IMR-90 (cell line): ENCODE data around the gene HNRNPD. TPM values are rescaled to one million over a fixed set of nuclear protein-coding genes. Genes with fewer than 3 reads are reported as not detected.

Experiments
- ATAC-seq: fragments of 200-7000 bp; cut with Tn5 transposase; 2 replicates; pipeline ENCODE4 v1.9.1; 2020; ENCODE audit warnings: low read depth, mild to moderate bottlenecking, moderate library complexity
- BruUV-seq: library from RNA; stranded (reverse); fragments of 400-500 nt; replicated peaks from 2 replicates; lab custom pipeline; 2021; lab: Mats Ljungman, UMichigan
- CTCF ChIA-PET: fragments of 300-600 bp; formaldehyde crosslinking; extraction: SDS; loops from one replicate; lab custom pipeline; 2021; ENCODE audit warnings: antibody characterized with exemption; lab: Yijun Ruan, JAX
- POLR2A ChIA-PET: fragments of 300-600 bp; sonication (Branson Sonifier 250); formaldehyde crosslinking; loops from one replicate; lab custom pipeline; 2022; ENCODE audit warnings: antibody characterized with exemption; ENCODE audit not compliant: unreplicated experiment; lab: Charles Lee
- DNase-seq: peaks from one replicate; pipeline ENCODE4 v3.0.0; 2013
- H2AFZ ChIP-seq: replicated peaks from 2 replicates; pipeline ENCODE3; 2013; ENCODE audit warnings: low read length, mild to moderate bottlenecking; ENCODE audit not compliant: poor library complexity
- H2AK5ac ChIP-seq: 2 replicates; pipeline ENCODE4 v1.6.1; 2013; ENCODE audit warnings: low read depth, low read length, inconsistent platforms
- H2AK9ac ChIP-seq: replicated peaks from 2 replicates; pipeline ENCODE3; 2013; ENCODE audit warnings: mild to moderate bottlenecking, low read depth, low read length, moderate library complexity; ENCODE audit not compliant: poor library complexity
- H2BK120ac ChIP-seq: 2 replicates; pipeline ENCODE4 v1.6.1; 2013; ENCODE audit warnings: low read depth, low read length, inconsistent platforms
- H2BK15ac ChIP-seq: 3 replicates; pipeline ENCODE4 v1.6.1; 2013; ENCODE audit warnings: low read depth, low read length, inconsistent platforms
- H2BK20ac ChIP-seq: 2 replicates; pipeline ENCODE4 v1.6.1; 2013; ENCODE audit warnings: low read depth, mild to moderate bottlenecking, inconsistent platforms, low read length, moderate library complexity
- H2BK5ac ChIP-seq: 2 replicates; pipeline ENCODE4 v1.6.1; 2013; ENCODE audit warnings: mild to moderate bottlenecking, low read depth, low read length, inconsistent platforms; ENCODE audit not compliant: poor library complexity, severe bottlenecking
- H3K14ac ChIP-seq: replicated peaks from 2 replicates; pipeline ENCODE4 v1.6.1; 2013; ENCODE audit warnings: low read depth, low read length, inconsistent platforms
- H3K18ac ChIP-seq: 2 replicates; pipeline ENCODE4 v1.6.1; 2013; ENCODE audit warnings: low read depth, low read length, control low read depth
- H3K23ac ChIP-seq: 2 replicates; pipeline ENCODE4 v1.6.1; 2013; ENCODE audit warnings: low read depth, low read length, inconsistent platforms
- H3K27ac ChIP-seq: 2 replicates; pipeline ENCODE4 v1.5.1; 2013; ENCODE audit warnings: mild to moderate bottlenecking, control low read depth, low read length; ENCODE audit not compliant: insufficient read depth
- H3K27me3 ChIP-seq: 2 replicates; pipeline ENCODE4 v1.6.1; 2013; ENCODE audit warnings: low read length; ENCODE audit not compliant: control insufficient read depth, insufficient read depth
- H3K36me3 ChIP-seq: 2 replicates; pipeline ENCODE4 v1.6.1; 2013; ENCODE audit warnings: low read length, mixed read lengths; ENCODE audit not compliant: control insufficient read depth, insufficient read depth
- H3K4ac ChIP-seq: 2 replicates; pipeline ENCODE4 v1.6.1; 2013; ENCODE audit warnings: low read depth, low read length, inconsistent platforms
- H3K4me1 ChIP-seq: 2 replicates; pipeline ENCODE4 v1.6.1; 2013; ENCODE audit warnings: low read length, mixed read lengths; ENCODE audit not compliant: control insufficient read depth, insufficient read depth
- H3K4me2 ChIP-seq: 2 replicates; pipeline ENCODE4 v1.6.1; 2013; ENCODE audit warnings: low read depth, mild to moderate bottlenecking, control low read depth, low read length, moderate library complexity
- H3K4me3 ChIP-seq: 2 replicates; pipeline ENCODE4 v1.5.1; 2013; ENCODE audit warnings: low read depth, mild to moderate bottlenecking, control low read depth, low read length, moderate library complexity; ENCODE audit not compliant: insufficient read depth
- H3K56ac ChIP-seq: 2 replicates; pipeline ENCODE4 v1.6.1; 2013; ENCODE audit warnings: low read length, inconsistent platforms; ENCODE audit not compliant: insufficient read depth; ENCODE audit errors: extremely low read depth
- H3K79me1 ChIP-seq, 2 experiments: 2 replicates each; pipeline ENCODE4 v1.6.1; 2013; ENCODE audit warnings: low read length in 2 of 2, inconsistent platforms in 1 of 2, low read depth in 1 of 2
- H3K9ac ChIP-seq: 2 replicates; pipeline ENCODE4 v1.6.1; 2013; ENCODE audit warnings: low read depth, low read length, control low read depth
- H3K9me1 ChIP-seq: 2 replicates; pipeline ENCODE4 v1.6.1; 2013; ENCODE audit warnings: low read length, inconsistent platforms; ENCODE audit not compliant: insufficient read depth
- H3K9me3 ChIP-seq: 2 replicates; pipeline ENCODE4 v1.6.1; 2013; ENCODE audit warnings: low read length; ENCODE audit not compliant: control insufficient read depth, insufficient read depth
- H4K20me1 ChIP-seq: 2 replicates; pipeline ENCODE4 v1.6.1; 2013; ENCODE audit warnings: low read length, inconsistent platforms; ENCODE audit not compliant: insufficient read depth
- H4K5ac ChIP-seq: 2 replicates; pipeline ENCODE4 v1.6.1; 2013; ENCODE audit warnings: mild to moderate bottlenecking, low read depth, low read length, control low read depth
- H4K8ac ChIP-seq, 2 experiments: 2 replicates each; pipeline ENCODE4 v1.6.1; 2013; ENCODE audit warnings: low read depth in 2 of 2, low read length in 2 of 2, control low read depth in 1 of 2, inconsistent platforms in 1 of 2
- H4K91ac ChIP-seq: 2 replicates; pipeline ENCODE4 v1.6.1; 2013; ENCODE audit warnings: low read depth, low read length, inconsistent platforms; ENCODE audit not compliant: insufficient read depth
- CHD1 ChIP-seq: IDR thresholded peaks from 2 replicates; pipeline ENCODE4 v1.6.1; 2012; ENCODE audit warnings: low read depth, low read length, improper control_type of control experiment
- NFE2L2 ChIP-seq: fragments of 150-350 bp; IDR thresholded peaks from 2 replicates; pipeline ENCODE4 v1.6.1; 2016; ENCODE audit warnings: low read depth, mild to moderate bottlenecking, low read length
- RAD21 ChIP-seq: IDR thresholded peaks from 2 replicates; pipeline ENCODE4 v1.6.1; 2012; ENCODE audit warnings: low read length, improper control_type of control experiment
- RCOR1 ChIP-seq: IDR thresholded peaks from 2 replicates; pipeline ENCODE4 v1.6.1; 2012; ENCODE audit warnings: mild to moderate bottlenecking, low read length, improper control_type of control experiment; ENCODE audit not compliant: insufficient replicate concordance
- WGBS, 2 experiments: methylation state at CpG; one replicate each; pipeline versions ENCODE4 v1.1.5 to v1.1.7; 2013; ENCODE audit warnings: missing lambda C conversion rate in 2 of 2; ENCODE audit not compliant: insufficient read length in 1 of 2; ENCODE audit errors: extremely low coverage in 2 of 2; 5-methylcytosine and 5-hydroxymethylcytosine counted together
- dilution Hi-C: fragments of 300-500 bp; cut with HindIII; formaldehyde crosslinking; loops from one replicate; pipeline ENCODE4 v1.14.3; 2018; ENCODE audit warnings: low sequenced_read_pairs; ENCODE audit not compliant: unreplicated experiment
- in situ Hi-C: fragments of 300-500 bp; cut with MboI; formaldehyde crosslinking; loops from 3 replicates; pipeline ENCODE4 v1.14.3; 2019; ENCODE audit warnings: low sequenced_read_pairs, inconsistent platforms, mixed read lengths
- intact Hi-C: fragments of 100-400 bp; cut with micrococcal nuclease; formaldehyde crosslinking; loops from 2 replicates; pipeline ENCODE4 v1.10.0; 2022
- polyA plus RNA-seq, 3 experiments: library from polyadenylated mRNA; depleted of rRNA; stranded (reverse); fragments of >200 nt; gene quantifications; 2 replicates each; pipeline ENCODE4 v1.2.3, GENCODE V29; 2012; ENCODE audit warnings: low replicate concordance in 1 of 3
- total RNA-seq: library from RNA; depleted of rRNA; stranded (reverse); fragments of >200 nt; gene quantifications from 2 replicates; pipeline ENCODE4 v1.2.3, GENCODE V29; 2012
- TF ChIP-seq, protein P1 (sequence below): fragments of 150-350 bp; IDR thresholded peaks from 2 replicates; pipeline ENCODE4 v1.6.1; 2016; ENCODE audit warnings: low read depth, mild to moderate bottlenecking, low read length, moderate library complexity, borderline replicate concordance

The HNRNPD gene
- total and polyA plus RNA-seq, 2 of the 4 experiments (the other 2 are of a cell fraction), result 9.7 to 142 TPM

DNA sequence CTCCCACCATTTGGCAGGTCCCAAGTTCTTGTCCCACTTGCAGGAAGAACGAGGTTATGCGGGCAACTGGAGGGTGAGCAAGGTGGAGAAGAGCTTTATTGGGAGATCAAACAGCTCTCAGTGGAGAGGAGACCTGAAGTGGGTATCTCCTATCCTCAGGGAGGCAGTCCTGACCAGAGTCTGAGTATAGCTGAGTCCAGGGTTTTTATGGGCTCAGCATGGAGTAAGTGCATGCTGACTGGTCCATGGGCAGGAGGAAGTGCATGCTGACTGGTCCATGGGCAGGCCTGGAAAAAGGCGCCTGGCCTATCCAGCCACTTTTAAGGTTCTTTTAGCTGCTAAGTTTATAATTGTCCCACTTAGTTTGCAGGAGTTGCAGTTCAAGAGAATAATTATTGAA is 7.4 kb upstream of the HNRNPD start:
- no TSS peak for BruUV-seq
- Histone ChIP-seq H3K23ac (no peak overlapping the region), H3K18ac (no peak overlapping the region), H3K4me2 (no peak overlapping the region), H3K14ac (no peak overlapping the region), H3K79me1 (peaks cover 19 to 44% of the 10 kb centered on the region in 2 experiments), H2AK9ac (no peak overlapping the region), H3K4me3 (no peak overlapping the region), H3K9ac (no peak overlapping the region), H3K4ac (no peak overlapping the region), H2BK15ac (no peak overlapping the region), H4K91ac (no peak overlapping the region), H3K36me3 (peaks cover 4% of the 10 kb centered on the region; the same call in 1 of the 2 replicates), H3K9me3 (no peaks in the 10 kb centered on the region), H3K27ac (no peak overlapping the region), H2BK20ac (no peak overlapping the region), H2AFZ (no peak overlapping the region), H4K5ac (no peak overlapping the region), H4K8ac (no peak overlapping the region), H3K56ac (no peak overlapping the region), H4K20me1 (no peaks in the 10 kb centered on the region; the same call in 1 of the 2 replicates), H3K9me1 (peaks cover 3% of the 10 kb centered on the region; the same call in 1 of the 2 replicates), H3K27me3 (no peaks in the 10 kb centered on the region), H2AK5ac (no peak overlapping the region), H3K4me1 (no peaks in the 10 kb centered on the region), H2BK120ac (no peak overlapping the region), H2BK5ac (no peak overlapping the region)
- dilution Hi-C loops (no loop called here), in situ Hi-C loops (loop anchor here (5.0 kb wide), 1 partner anchor 36 kb away; no protein-coding TSS in a partner anchor), intact Hi-C loops (no loop called here)
- no peak for ATAC-seq
- no peak for DNase-seq
- POLR2A ChIA-PET, result no interaction called here
- CTCF ChIA-PET, result interaction anchor here (0.6 kb wide), 1 partner anchor 1067 kb away, joined by 4 read pairs; no protein-coding TSS in a partner anchor
- TF ChIP-seq NFE2L2, result no peak
- no peak for TF ChIP-seq RCOR1
- TF ChIP-seq RAD21, result no peak
- TF ChIP-seq CHD1, result no peak
- TF ChIP-seq, protein P1, sequence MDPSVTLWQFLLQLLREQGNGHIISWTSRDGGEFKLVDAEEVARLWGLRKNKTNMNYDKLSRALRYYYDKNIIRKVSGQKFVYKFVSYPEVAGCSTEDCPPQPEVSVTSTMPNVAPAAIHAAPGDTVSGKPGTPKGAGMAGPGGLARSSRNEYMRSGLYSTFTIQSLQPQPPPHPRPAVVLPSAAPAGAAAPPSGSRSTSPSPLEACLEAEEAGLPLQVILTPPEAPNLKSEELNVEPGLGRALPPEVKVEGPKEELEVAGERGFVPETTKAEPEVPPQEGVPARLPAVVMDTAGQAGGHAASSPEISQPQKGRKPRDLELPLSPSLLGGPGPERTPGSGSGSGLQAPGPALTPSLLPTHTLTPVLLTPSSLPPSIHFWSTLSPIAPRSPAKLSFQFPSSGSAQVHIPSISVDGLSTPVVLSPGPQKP, result no peak
- no CpG with 5 or more reads among the region's 3 CpGs for WGBS, 2 experiments
